Measurements from ENCODE around the gene CEMIP. TPM values are rescaled to one million over a fixed set of nuclear protein-coding genes. Genes with fewer than 3 reads are reported as not detected.

The CEMIP gene
- polyA plus RNA-seq, 3 donors from 2014 or later = 0.08 TPM; not detected in 2

- Mint-ChIP-seq H3K36me3 (no peaks in the 10 kb centered on the region), H3K27me3 (ENCODE audit: low read depth in 3 of 3) (no peaks in the 10 kb centered on the region), H3K27ac (no peak overlapping the region), H3K9me3 (no peaks in the 10 kb centered on the region), H3K4me1 (no peaks in the 10 kb centered on the region), H3K4me3 (no peak overlapping the region)
- DNase-seq = no peak
Measured at GRCh38 chr15:80866936-80867335, 87.8 kb downstream of the CEMIP start.

DNA sequence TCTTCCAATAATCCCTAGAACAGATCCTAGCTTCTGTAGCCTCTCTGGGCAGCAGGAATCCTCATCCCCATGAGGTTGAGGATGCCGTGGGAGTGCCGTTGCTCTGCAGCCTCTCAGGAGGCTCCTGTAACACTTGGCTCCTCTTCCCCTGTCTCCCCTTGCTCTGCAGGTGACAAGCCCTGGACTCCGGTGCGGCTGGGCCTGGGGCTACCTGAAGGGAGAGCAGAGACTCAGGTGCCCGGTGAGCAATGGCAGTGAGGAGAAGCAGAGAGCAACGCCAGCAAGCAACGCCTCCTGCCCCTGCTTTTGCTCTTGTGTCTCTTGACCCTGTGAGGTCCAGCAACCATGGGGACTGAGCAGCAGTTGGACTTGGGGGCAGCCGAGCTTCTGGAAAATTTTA is 91.2 kb downstream of the CEMIP start:
- Mint-ChIP-seq H3K36me3 (peaks cover 0 to 4% (median 0%) of the 10 kb centered on the region in 3 donors), H3K4me1 (no peaks in the 10 kb centered on the region), H3K4me3 (no peak overlapping the region), H3K9me3 (no peaks in the 10 kb centered on the region), H3K27me3 (ENCODE audit: low read depth in 3 of 3) (peaks cover 0 to 1% (median 0%) of the 10 kb centered on the region in 3 donors), H3K27ac (no peak overlapping the region)
- no peak for DNase-seq

DNA sequence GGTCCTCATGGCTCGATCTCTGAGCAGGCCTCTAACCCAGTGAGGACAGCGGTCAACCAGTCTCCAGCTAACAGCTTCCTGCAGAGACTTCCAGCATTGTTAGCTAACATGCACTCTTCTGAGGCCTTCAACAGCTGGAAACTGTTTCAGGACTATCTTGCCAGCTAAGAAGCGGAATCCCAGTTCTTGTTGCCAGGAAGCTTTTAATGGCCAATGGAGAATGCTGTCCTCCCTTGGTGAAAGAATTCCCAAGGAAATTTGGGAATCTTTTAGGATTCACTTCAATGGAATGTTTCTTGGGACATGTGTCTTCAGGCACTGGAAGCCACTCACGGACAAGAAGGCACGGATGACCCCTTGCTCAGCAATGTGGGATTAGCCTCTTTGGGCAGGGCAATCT is 91.7 kb downstream of the CEMIP start:
- H3K27ac Mint-ChIP-seq = no peak overlapping the region
- H3K4me1 Mint-ChIP-seq = no peaks in the 10 kb centered on the region
- peaks cover 0 to 4% (median 0%) of the 10 kb centered on the region in 3 donors for H3K36me3 Mint-ChIP-seq
- no peak overlapping the region for H3K4me3 Mint-ChIP-seq
- peaks cover 0 to 1% (median 0%) of the 10 kb centered on the region in 3 donors for H3K27me3 Mint-ChIP-seq (ENCODE audit: low read depth in 3 of 3)
- no peak for DNase-seq
- H3K9me3 Mint-ChIP-seq = no peaks in the 10 kb centered on the region

DNA sequence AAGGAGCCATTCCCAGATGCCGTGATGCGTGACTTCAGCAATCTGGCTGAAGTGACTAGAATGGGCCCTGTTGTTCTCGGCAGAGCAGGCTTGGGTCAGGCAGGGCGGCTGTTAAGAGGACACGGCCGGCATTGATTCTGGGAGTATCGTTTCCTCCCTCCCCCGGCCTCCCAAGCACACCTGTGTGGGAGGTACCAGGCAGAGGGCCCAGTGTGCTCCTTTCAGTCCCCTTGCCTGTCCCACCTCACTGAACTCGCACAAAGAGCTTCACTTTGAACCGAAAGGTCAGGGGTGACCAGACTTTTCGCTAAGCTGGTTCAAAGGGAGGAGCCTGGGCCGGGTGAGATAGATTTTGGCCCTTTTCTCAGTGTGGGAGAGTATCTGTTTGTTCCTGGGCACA is 92.7 kb downstream of the CEMIP start:
- H3K9me3 Mint-ChIP-seq = no peaks in the 10 kb centered on the region
- H3K4me1 Mint-ChIP-seq = no peaks in the 10 kb centered on the region
- no peak for DNase-seq
- H3K27me3 Mint-ChIP-seq (ENCODE audit: low read depth in 3 of 3) = peaks cover 0 to 5% (median 1%) of the 10 kb centered on the region in 3 donors
- no peak overlapping the region for H3K27ac Mint-ChIP-seq
- peaks cover 0 to 4% (median 0%) of the 10 kb centered on the region in 3 donors for H3K36me3 Mint-ChIP-seq
- H3K4me3 Mint-ChIP-seq = no peak overlapping the region

DNA sequence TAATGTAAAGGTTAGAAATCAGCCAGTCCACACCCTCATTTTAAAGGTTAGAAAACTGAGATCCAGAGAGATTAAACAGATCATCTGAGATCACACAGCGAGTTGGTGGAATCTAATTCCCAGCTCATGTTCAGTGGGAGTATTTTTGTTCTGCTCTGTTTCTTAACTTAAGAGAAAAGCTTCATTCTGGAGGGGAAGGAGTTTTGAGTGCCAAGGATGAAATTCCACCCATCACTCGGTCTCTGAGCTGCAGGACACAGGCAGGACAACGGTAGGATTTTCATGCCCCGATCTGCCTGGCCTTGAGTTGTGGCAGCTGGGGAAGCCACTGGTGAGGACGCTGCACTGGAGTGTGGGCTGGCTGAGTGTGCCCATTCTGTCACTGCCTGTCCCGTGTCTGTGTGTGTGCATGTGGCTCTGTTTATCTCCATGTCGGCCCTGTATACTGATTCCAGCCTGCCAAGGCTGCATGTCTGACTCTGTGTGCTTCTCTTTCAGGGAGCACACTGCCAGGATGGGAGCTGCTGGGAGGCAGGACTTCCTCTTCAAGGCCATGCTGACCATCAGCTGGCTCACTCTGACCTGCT is 94.3 kb downstream of the CEMIP start:
- Mint-ChIP-seq H3K27me3 (ENCODE audit: low read depth in 3 of 3) (peaks cover 0 to 7% (median 1%) of the 10 kb centered on the region in 3 donors), H3K4me1 (no peaks in the 10 kb centered on the region), H3K4me3 (no peak overlapping the region), H3K27ac (no peak overlapping the region), H3K9me3 (no peaks in the 10 kb centered on the region), H3K36me3 (peaks cover 0 to 4% (median 0%) of the 10 kb centered on the region in 3 donors)
- no peak for DNase-seq

GRCh38 chr15:80875568-80876347 is 96.6 kb downstream of the CEMIP start:
- Mint-ChIP-seq H3K27me3 (ENCODE audit: low read depth in 3 of 3) (peaks cover 0 to 7% (median 1%) of the 10 kb centered on the region in 3 donors), H3K9me3 (no peaks in the 10 kb centered on the region), H3K36me3 (peaks cover 0 to 4% (median 0%) of the 10 kb centered on the region in 3 donors), H3K27ac (no peak overlapping the region), H3K4me1 (no peaks in the 10 kb centered on the region), H3K4me3 (no peak overlapping the region)
- DNase-seq = no peak

GRCh38 chr15:80876348-80876674 is 97.1 kb downstream of the CEMIP start:
- H3K27ac Mint-ChIP-seq = no peak overlapping the region
- H3K27me3 Mint-ChIP-seq (ENCODE audit: low read depth in 3 of 3) = peaks cover 0 to 7% (median 1%) of the 10 kb centered on the region in 3 donors
- H3K4me1 Mint-ChIP-seq = no peaks in the 10 kb centered on the region
- H3K4me3 Mint-ChIP-seq = no peak overlapping the region
- no peak for DNase-seq
- H3K36me3 Mint-ChIP-seq = peaks cover 0 to 4% (median 0%) of the 10 kb centered on the region in 3 donors
- H3K9me3 Mint-ChIP-seq = no peaks in the 10 kb centered on the region

DNA sequence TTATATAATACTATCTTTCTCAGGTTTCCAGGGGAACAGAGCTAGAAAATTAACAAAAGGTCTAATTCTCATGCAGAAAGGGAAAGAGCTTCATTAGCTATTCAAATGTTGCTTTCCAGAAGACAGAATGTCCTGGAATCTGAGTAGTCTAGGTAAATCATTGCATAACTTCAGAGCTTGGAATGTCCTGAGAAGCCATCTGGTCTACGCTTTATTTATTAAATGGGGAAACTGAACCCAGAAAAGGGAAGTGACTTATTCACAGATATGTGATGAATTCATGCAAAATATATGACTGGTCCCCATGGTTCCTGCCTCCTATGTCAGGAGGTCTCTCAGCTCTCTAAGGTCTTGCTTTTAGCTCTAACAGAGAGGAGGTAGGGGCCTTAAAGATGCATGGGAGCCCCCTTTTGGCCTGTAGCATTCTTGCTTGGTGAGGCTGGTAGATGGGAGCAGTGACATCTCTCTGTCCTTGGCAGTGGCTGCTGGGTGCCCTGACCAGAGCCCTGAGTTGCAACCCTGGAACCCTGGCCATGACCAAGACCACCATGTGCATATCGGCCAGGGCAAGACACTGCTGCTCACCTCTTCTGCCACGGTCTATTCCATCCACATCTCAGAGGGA is 99.2 kb downstream of the CEMIP start:
- Mint-ChIP-seq H3K27me3 (ENCODE audit: low read depth in 3 of 3) (peaks cover 0 to 7% (median 4%) of the 10 kb centered on the region in 3 donors), H3K27ac (no peak overlapping the region), H3K4me3 (no peak overlapping the region), H3K36me3 (peaks cover 0 to 4% (median 0%) of the 10 kb centered on the region in 3 donors), H3K4me1 (no peaks in the 10 kb centered on the region), H3K9me3 (no peaks in the 10 kb centered on the region)
- DNase-seq = no peak

- no peaks in the 10 kb centered on the region for H3K4me1 Mint-ChIP-seq
- H3K9me3 Mint-ChIP-seq = no peaks in the 10 kb centered on the region
- peaks cover 0 to 7% (median 4%) of the 10 kb centered on the region in 3 donors for H3K27me3 Mint-ChIP-seq (ENCODE audit: low read depth in 3 of 3)
- H3K27ac Mint-ChIP-seq = no peak overlapping the region
- peaks cover 0 to 4% (median 0%) of the 10 kb centered on the region in 3 donors for H3K36me3 Mint-ChIP-seq
- no peak for DNase-seq
- no peak overlapping the region for H3K4me3 Mint-ChIP-seq
Measured at GRCh38 chr15:80878867-80879250, 99.7 kb downstream of the CEMIP start.

- H3K9me3 Mint-ChIP-seq = no peaks in the 10 kb centered on the region
- no peak overlapping the region for H3K4me3 Mint-ChIP-seq
- DNase-seq = no peak
- peaks cover 1 to 7% (median 2%) of the 10 kb centered on the region in 3 donors for H3K27me3 Mint-ChIP-seq (ENCODE audit: low read depth in 3 of 3)
- no peaks in the 10 kb centered on the region for H3K4me1 Mint-ChIP-seq
- H3K36me3 Mint-ChIP-seq = no peaks in the 10 kb centered on the region
- H3K27ac Mint-ChIP-seq = no peak overlapping the region
Measured at GRCh38 chr15:80880086-80880485, 100.9 kb downstream of the CEMIP start.

- no peak overlapping the region for H3K4me3 Mint-ChIP-seq
- H3K9me3 Mint-ChIP-seq = no peaks in the 10 kb centered on the region
- H3K27ac Mint-ChIP-seq = no peak overlapping the region
Measured at GRCh38 chr15:80883641-80884040, 104.5 kb downstream of the CEMIP start.

GRCh38 chr15:80885016-80885579 is 105.9 kb downstream of the CEMIP start:
- H3K9me3 Mint-ChIP-seq = no peaks in the 10 kb centered on the region
- DNase-seq = no peak
- H3K27ac Mint-ChIP-seq = no peak overlapping the region
- peaks cover 0 to 4% (median 1%) of the 10 kb centered on the region in 3 donors for H3K27me3 Mint-ChIP-seq (ENCODE audit: low read depth in 3 of 3)
- no peaks in the 10 kb centered on the region for H3K4me1 Mint-ChIP-seq
- peaks cover 0 to 7% (median 4%) of the 10 kb centered on the region in 3 donors for H3K36me3 Mint-ChIP-seq
- no peak overlapping the region for H3K4me3 Mint-ChIP-seq

More at GRCh38 chr15:80883641-80884040, 104.5 kb downstream of the CEMIP start:
- no peak for DNase-seq
- Mint-ChIP-seq H3K36me3 (peaks cover 0 to 7% (median 4%) of the 10 kb centered on the region in 3 donors), H3K4me1 (no peaks in the 10 kb centered on the region), H3K27me3 (ENCODE audit: low read depth in 3 of 3) (peaks cover 0 to 4% (median 1%) of the 10 kb centered on the region in 3 donors)

GRCh38 chr15:80887148-80887547 is 108.0 kb downstream of the CEMIP start:
- H3K27ac Mint-ChIP-seq = peak overlapping the region in 1 of 6 donors; percentile 35
- no peaks in the 10 kb centered on the region for H3K9me3 Mint-ChIP-seq
- peaks cover 0 to 16% of the 10 kb centered on the region in 2 donors for H3K4me1 Mint-ChIP-seq
- DNase-seq = no peak
- no peak overlapping the region for H3K4me3 Mint-ChIP-seq
- H3K36me3 Mint-ChIP-seq = peaks cover 0 to 7% (median 4%) of the 10 kb centered on the region in 3 donors
- H3K27me3 Mint-ChIP-seq (ENCODE audit: low read depth in 3 of 3) = peaks cover 0 to 6% (median 1%) of the 10 kb centered on the region in 3 donors

DNA sequence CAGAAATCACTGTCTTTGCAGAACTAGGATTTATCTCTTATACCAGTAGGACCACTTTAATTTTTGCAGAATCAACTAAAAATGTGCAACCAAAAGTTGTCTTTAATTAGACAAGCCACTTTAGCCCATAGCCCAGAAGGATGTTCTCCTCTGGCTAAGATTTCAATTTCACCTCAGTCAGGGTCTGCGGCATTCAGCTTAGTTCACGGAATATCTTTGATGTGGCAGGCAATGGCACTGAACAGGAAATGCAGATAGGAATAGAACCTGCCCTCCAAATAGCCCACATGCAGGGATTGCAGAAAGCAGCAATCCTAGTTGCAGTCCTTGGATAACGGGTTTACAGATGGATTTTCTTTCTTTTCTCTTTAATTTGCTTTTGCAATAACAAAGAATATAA is 109.7 kb downstream of the CEMIP start:
- H3K36me3 Mint-ChIP-seq = peaks cover 0 to 7% (median 4%) of the 10 kb centered on the region in 3 donors
- H3K9me3 Mint-ChIP-seq = no peaks in the 10 kb centered on the region
- peaks cover 0 to 18% of the 10 kb centered on the region in 2 donors for H3K4me1 Mint-ChIP-seq
- no peak for DNase-seq
- H3K4me3 Mint-ChIP-seq = no peak overlapping the region
- peaks cover 0 to 4% (median 1%) of the 10 kb centered on the region in 3 donors for H3K27me3 Mint-ChIP-seq (ENCODE audit: low read depth in 3 of 3)
- no peak overlapping the region for H3K27ac Mint-ChIP-seq

Measured in immature natural killer cell (primary cell).